GM18868 (cell line): ENCODE data around the gene CADM4.
A peak's percentile ranks its signal among the peaks of the same experiment; 100 is the strongest.
"Not testable (repeated sequence)": the region's sequence is repeated elsewhere in the genome, so short reads cannot be mapped to it uniquely, and the experiment has no call there.

Experiments
- ATAC-seq: cut with Tn5 transposase; IDR thresholded peaks from one replicate; pipeline ENCODE4 v1.9.1; 2021; ENCODE audit warnings: mild to moderate bottlenecking, moderate library complexity; ENCODE audit not compliant: unreplicated experiment

CADM4 gene

GRCh38 chr19:43610493-43610892 is 29.2 kb downstream of the CADM4 start:
- no peak for ATAC-seq

- ATAC-seq: no peak
Measured at GRCh38 chr19:43609872-43610271, 29.8 kb downstream of the CADM4 start.

- ATAC-seq: no peak
Measured at GRCh38 chr19:43607238-43608205, 32.1 kb downstream of the CADM4 start.

- ATAC-seq: no peak
Measured at GRCh38 chr19:43606569-43607229, 33.0 kb downstream of the CADM4 start.

DNA sequence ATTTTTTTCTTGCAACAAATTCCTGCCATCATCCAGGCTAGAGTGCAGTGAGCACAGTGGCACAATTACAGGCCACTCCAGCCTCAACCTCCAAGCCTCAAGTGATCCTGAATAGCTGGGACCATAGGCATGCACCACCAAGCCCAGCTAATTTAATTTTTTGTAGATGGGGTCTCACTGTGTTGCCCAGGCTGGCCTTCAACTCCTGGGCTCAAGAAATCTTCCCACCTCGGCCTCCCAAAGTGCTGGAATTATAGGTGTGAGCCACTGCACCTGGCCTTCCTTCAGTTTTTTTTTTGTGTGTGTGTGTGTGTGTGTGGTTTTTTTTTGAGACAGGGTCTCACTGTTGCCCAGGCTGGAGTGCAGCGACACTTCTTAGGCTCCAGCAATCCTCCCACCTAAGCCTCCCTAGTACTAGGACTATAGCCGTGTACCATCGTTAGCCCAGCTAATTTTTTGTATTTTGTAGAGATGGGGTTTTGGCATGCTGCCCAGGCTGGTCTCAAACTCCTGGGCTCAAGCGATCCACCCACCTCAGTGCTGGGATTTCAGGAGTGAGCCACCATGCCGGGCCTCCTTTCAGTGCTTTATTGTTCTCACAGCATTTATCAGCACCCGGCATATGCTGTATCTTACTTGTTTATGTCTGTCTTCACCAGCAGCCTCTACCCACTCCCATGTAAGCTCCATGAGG is 33.6 kb downstream of the CADM4 start:
- ATAC-seq: no peak

GRCh38 chr19:43600326-43600725 is 39.3 kb downstream of the CADM4 start:
- not testable (repeated sequence) for ATAC-seq

DNA sequence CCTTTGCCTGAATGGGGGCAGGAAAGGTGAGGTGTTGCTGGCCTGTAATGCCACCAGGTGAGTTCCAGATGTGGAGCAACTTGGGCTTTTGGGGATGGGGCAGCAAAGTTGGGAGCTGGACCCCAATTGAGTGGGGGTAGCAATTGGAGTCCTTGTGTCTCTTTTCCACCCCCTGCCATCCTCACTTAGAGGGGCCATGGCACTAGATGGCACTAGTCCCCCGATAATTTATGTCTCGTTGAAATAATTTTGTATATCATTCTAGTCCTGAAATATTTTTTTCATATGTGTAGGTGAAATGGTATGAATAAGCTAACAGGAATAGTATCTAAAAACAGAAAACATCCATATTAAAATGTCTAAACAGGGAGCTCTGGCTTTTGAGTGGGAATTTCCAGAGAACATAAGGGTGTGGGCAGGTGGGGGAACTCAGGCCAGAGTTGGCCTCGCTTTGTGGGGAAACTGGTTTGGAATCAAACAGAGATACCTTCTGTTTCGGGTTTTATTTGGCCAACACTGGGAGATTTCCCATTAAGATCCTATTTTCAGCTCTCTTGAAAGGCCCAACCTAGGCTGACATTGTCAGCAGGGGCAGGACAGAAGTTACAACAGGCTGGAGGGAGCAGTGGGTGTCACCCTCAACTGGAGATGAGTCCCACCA is 39.9 kb downstream of the CADM4 start:
- no peak for ATAC-seq

GRCh38 chr19:43598445-43599240 is 41.0 kb downstream of the CADM4 start:
- ATAC-seq: no peak

DNA sequence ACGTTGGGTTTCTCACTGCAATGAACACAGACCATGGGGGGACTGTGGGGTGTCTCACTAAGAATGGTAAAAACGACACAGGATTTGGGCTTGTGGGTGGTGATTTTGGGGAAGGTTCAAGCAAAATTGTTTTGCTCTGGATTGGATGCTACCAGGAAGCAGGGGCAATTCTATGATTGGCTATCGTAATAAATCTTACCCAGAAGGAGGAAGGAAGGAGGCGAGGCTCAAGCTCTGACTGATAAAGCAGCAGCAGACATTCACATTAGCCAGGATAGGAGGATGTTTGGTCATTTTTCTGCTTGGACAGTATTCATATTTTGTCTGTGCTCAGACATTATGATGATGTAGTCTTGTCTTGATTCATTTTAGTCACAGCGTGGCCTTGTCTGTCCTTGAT is 41.8 kb downstream of the CADM4 start:
- no peak for ATAC-seq

- no peak for ATAC-seq
Measured at GRCh38 chr19:43596842-43597461, 42.7 kb downstream of the CADM4 start.

DNA sequence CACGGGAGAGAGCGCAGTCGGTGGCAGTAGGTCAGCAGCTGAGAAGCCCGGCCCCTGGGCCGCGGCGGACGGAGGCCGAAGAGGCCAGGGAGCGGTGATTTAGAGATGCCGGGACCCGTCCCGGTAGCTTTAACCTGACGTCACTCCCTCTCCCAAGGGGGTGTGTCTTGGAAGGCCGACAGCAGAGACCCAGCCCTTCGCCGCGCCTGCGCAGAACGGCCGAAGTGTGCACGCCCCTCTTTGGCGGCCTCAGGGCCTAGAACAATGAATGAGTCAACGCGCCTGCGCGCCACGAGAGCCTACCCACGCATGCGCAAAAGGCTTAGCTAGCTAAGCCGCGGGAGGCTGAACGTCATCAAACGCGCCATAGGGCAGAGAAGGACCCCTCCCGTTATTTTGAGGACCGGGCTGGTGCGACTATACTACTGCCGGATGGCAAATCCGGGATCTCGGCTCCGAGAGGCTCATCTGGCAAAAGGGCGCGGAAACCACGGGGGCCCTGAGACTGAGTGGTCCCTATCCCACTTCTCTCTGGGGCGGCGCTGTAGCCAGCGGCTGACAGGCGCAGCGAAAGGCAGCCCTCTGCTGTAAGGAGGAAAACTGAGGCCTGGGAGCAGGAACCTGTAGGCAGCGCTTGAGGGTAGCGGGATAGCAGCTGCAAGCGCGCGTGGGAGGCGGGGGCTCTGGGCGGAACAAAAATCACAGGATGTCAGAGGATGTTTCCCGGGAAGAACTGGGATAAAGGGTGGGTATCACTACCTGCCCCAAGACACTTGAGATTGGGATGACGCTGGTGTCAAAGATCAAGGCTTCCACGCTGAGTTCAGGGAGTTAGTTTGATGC is 43.4 kb downstream of the CADM4 start, which contains the start of the genes IRGQ and ZNF576:
TSS of gene IRGQ (minus strand) at position 136 of the 843 bp plus-strand sequence. CDS start 796 bp downstream, outside the sequence.
TSS of gene ZNF576 (plus strand) at position 597 of the 843 bp plus-strand sequence. CDS start 514 bp downstream, outside the sequence.
- ATAC-seq: peak; percentile 77

- ATAC-seq: peak; percentile 4
Measured at GRCh38 chr19:43595605-43595998, 44.0 kb downstream of the CADM4 start.

DNA sequence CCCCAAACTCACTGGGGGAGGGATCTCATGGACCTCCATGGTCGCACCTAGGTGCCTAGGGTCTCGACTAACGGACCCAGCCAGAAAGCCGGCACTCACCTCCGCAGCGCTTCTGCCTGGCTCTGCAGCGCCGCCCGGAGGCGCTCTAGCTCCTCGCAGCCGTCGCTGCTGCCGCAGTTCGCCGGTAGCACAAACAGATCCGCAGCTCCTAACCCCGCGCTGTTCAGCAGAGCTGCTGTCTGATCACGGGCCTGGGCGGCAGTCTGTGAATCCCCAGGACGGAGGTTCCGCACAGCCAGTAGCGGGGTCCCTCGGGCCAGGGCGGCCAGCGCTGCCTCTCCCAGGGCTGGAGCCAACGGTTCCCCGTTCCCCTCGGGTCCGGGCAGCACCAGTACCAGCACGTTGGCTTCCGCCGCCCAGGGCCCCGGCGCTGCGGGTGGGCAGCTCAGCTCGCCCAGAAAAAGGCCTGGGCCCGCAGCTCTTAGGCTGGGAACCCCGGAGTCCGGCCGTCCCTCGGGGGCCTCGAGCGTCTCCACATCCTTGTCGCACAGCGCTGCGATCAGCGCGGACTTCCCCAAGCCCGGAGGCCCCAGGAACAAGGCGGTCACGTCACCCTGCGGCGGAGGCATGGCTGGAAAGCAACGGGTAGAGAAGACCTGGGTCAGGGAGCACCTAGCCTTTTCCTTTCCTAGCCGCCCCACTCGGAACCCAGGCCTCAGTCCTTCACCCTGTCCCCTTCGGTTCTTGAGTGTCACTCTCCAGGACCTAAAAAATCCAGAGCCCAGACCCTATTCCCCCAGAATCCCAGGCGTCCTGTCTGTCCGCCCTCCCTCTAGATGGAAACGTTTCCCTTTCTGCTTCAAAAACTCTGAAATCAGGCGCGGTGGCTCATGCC is 44.7 kb downstream of the CADM4 start:
- ATAC-seq: peak; percentile 37

- ATAC-seq: no peak
Measured at GRCh38 chr19:43594081-43594697, 45.5 kb downstream of the CADM4 start.

DNA sequence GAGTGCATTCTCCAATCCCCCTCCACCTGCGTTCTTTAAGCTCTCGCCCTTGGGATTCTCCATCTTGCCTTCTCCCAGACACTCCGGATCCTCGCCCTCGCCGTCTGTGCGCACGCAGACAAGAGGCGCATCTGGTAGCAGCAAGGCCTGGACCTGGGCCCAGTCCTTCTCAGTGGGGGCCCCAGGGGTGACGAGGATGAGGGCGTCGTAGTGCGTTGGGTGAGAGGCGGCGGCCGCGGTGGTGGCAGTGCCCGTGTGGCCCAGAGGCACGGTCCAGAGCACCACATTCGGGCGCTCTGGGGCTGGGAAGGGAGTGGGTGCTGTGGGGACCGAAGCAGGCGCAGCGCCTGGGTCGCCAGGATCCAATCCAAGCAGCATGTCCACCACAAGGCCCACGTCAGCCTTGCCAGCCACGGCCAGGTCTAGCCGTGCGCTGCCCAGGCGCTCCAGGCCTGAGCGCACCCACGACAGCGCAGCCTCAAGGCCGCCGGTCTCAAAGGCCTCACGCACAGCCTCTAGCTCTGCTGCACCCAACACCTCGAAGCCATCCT is 46.8 kb downstream of the CADM4 start:
- ATAC-seq: no peak

- no peak for ATAC-seq
Measured at GRCh38 chr19:43591904-43592772, 47.5 kb downstream of the CADM4 start.
